Pancreas (tissue), 10 donors: ENCODE results near the gene GALP. TPM values are rescaled to one million over a fixed set of nuclear protein-coding genes. Genes with fewer than 3 reads are reported as not detected.
A peak's percentile ranks its signal among the peaks of the same experiment; 100 is the strongest.
"Not testable (repeated sequence)": the region's sequence is repeated elsewhere in the genome, so short reads cannot be mapped to it uniquely, and the experiment has no call there.

ENCODE experiments used
- ATAC-seq, 4 donors: fragments of 200-7000 bp; cut with Tn5 transposase; one replicate each; pipeline versions ENCODE4 v1.8.0 to v1.9.1; 2020; ENCODE audit warnings: mild to moderate bottlenecking in 4 of 4, moderate library complexity in 4 of 4
- DNase-seq, 6 donors: peaks; one replicate each; pipeline ENCODE4 v3.0.0-alpha.2; 2020
- FAIRE-seq: peaks from 2 replicates; lab custom pipeline; 2012; peaks lifted over from hg19 to GRCh38; lab: Jason Lieb, UNC
- H3K27ac ChIP-seq, 4 donors: fragments of 200-600 bp; sonication (generic); 1 replicate in 3 of 4; 2 replicates in 1 of 4; pipeline versions ENCODE4 v1.5.0 to v1.8.0; 2020
- H3K27me3 ChIP-seq, 4 donors: fragments of 200-600 bp; one replicate each; pipeline ENCODE4 v1.8.0; 2021
- H3K36me3 ChIP-seq, 3 donors: fragments of 200-600 bp; sonication (generic) in 1 of 3; one replicate each; pipeline versions ENCODE4 v1.5.0 to v1.8.0; 2020 to 2021
- H3K4me1 ChIP-seq, 3 donors: fragments of 200-600 bp; one replicate each; pipeline ENCODE4 v1.8.0; 2021
- H3K4me3 ChIP-seq, 4 donors: fragments of 200-600 bp; sonication (generic) in 2 of 4; one replicate each; pipeline versions ENCODE4 v1.5.0 to v1.8.0; 2020 to 2021
- H3K9me3 ChIP-seq, 4 donors: fragments of 200-600 bp; one replicate each; pipeline ENCODE4 v1.8.0; 2021
- WGBS, 2 donors: extraction: QIAGEN DNeasy Blood & Tissue Kit; methylation state at CpG; one replicate each; pipeline ENCODE4 v1.1.7; 2013; 5-methylcytosine and 5-hydroxymethylcytosine counted together
- intact Hi-C, 3 donors: fragments of 100-400 bp; cut with DNase I; formaldehyde crosslinking; loops; one replicate each; pipeline versions ENCODE4 v1.11.1 to v1.14.2; 2022
- polyA plus RNA-seq, 2 donors: library from polyadenylated mRNA; stranded (reverse); fragments of 200-250 nt; gene quantifications; one replicate each; pipeline ENCODE4 v1.2.3, GENCODE V29; 2013
- total RNA-seq, 6 donors: library from RNA; stranded (reverse); fragmentation: NEBNext Ultra II Directional in 4 of 6; extraction: Animal tissue kit (Norgen Biotek cat#: 25700) in 4 of 6; gene quantifications; one replicate each; pipeline versions ENCODE4 v1.2.1 to v1.2.4, GENCODE V29; 2021 to 2023
- TF ChIP-seq, protein P1 (sequence below), 4 donors: fragments of 200-600 bp; sonication (generic) in 3 of 4; IDR thresholded peaks; one replicate each; pipeline versions ENCODE4 v1.5.0 to v1.8.0; 2021; ENCODE audit warnings: antibody characterized with exemption in 4 of 4
- donor health status: healthy with polysubstance abuse.
- donor health status: DM: no; HTN: no; CAD: no; lungs with moderate emphysema.
- donor health status: DM: no; HTN: no; CAD: no.
- donor health status: control.
- donor health status: control.
- donor health status: Bipolar disorder and iron deficiency.
- donor health status: DM: yes; HTN: yes; CAD: no.
- donor health status: DM: no; HTN: no; CAD: no.
- donor health status: DM: no; HTN: no; CAD: no.
- donor health status: DM: yes; HTN: yes; CAD: no.

GALP gene
- total and polyA plus RNA-seq, 8 donors, result not detected

DNA sequence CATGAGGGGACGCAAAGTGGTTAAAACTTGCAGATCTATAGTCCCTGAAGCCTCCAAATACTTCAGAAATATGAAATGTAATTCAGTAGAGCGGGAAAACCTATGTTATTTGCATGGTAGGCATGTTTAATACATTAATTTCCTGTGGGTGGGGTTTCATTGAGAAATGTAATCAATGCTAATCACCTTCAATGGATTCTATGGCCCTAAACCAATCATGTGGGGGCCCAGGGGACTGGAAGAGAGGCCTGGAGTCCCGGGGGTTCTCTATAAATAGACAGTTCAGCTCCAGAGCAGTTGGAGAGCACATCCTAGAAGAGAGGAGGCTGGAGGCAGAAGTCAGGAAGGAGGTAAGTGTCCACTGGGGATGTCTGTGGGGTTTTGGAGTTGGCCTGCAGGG, 26.2 kb downstream of the GALP start, which contains the start of gene ZSCAN5C:
Gene ZSCAN5C, plus strand, starts transcription at position 301 of the 400 bp plus-strand sequence. CDS start 3,641 bp downstream, outside the sequence.
- intact Hi-C loops, result no loop called here
- no peaks in the 10 kb centered on the region for H3K27me3 ChIP-seq
- TF ChIP-seq, protein P1, sequence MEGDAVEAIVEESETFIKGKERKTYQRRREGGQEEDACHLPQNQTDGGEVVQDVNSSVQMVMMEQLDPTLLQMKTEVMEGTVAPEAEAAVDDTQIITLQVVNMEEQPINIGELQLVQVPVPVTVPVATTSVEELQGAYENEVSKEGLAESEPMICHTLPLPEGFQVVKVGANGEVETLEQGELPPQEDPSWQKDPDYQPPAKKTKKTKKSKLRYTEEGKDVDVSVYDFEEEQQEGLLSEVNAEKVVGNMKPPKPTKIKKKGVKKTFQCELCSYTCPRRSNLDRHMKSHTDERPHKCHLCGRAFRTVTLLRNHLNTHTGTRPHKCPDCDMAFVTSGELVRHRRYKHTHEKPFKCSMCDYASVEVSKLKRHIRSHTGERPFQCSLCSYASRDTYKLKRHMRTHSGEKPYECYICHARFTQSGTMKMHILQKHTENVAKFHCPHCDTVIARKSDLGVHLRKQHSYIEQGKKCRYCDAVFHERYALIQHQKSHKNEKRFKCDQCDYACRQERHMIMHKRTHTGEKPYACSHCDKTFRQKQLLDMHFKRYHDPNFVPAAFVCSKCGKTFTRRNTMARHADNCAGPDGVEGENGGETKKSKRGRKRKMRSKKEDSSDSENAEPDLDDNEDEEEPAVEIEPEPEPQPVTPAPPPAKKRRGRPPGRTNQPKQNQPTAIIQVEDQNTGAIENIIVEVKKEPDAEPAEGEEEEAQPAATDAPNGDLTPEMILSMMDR (IDR thresholded peaks at IDR 0.05), result no peak
- no peak within 1 kb of the TSS for H3K27ac ChIP-seq
- no peaks in the 10 kb centered on the region for H3K4me1 ChIP-seq
- ATAC-seq (no peak), DNase-seq (no peak), FAIRE-seq (no peak)
- H3K36me3 ChIP-seq, result no peaks in the 10 kb centered on the region
- H3K9me3 ChIP-seq, result no peaks in the 10 kb centered on the region
- 74 to 76% methylated on average over 3 of the region's 3 CpGs for WGBS, 2 donors
- H3K4me3 ChIP-seq, result no peak within 1 kb of the TSS

DNA sequence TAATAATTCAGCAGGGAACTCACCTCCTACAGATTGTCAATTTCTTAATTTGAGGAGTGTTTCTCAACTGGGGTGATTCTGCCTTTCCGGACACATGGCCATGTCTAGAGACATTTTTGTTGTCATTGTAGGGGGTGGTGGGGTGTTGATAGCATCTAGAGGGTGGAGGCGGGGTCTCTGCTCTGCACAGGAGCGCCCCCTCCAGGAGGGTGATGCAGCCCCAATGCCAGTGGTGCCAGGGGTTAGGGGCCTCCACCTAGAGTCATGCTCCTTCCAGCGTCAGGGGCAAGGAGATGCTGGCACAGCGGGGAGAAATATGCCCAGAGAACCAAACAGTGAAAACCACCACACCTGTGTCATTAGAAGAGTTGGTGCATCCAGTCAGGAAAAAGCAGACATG, 31.8 kb downstream of the GALP start:
- H3K4me3 ChIP-seq, FAIRE-seq, intact Hi-C loops, H3K27me3 ChIP-seq, H3K36me3 ChIP-seq, DNase-seq, ATAC-seq, H3K27ac ChIP-seq, H3K4me1 ChIP-seq, H3K9me3 ChIP-seq: not testable (repeated sequence)
- 71 to 78% methylated on average over 4 of the region's 5 CpGs for WGBS, 2 donors

DNA sequence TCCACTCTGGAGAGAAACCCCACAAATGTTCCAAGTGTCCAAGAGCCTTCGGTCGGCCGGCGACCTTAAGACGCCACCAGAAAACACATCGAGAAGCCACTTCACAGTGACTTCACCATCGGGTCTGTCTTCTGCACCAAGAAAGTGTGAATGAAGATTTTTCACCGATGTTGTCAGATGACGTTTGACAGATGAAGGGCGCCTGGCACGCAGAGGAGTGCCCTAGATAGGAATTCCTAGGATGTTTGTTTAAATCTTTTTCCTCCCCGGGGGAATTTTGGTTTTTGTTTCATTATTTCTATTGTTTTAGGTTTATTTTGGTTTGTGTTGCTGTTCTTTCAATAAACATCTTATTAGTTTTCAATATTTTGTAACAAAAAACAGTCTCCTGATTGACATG, 33.3 kb downstream of the GALP start:
- Histone ChIP-seq H3K36me3 (no peaks in the 10 kb centered on the region), H3K9me3 (no peaks in the 10 kb centered on the region), H3K27ac (no peak overlapping the region), H3K27me3 (no peaks in the 10 kb centered on the region), H3K4me3 (no peak overlapping the region), H3K4me1 (no peaks in the 10 kb centered on the region)
- FAIRE-seq (no peak), ATAC-seq (no peak), DNase-seq (no peak)
- intact Hi-C loops, result no loop called here
- WGBS, 2 donors, result 73 to 79% methylated on average over 12 of the region's 12 CpGs
- TF ChIP-seq, protein P1 (IDR thresholded peaks at IDR 0.05), result no peak

DNA sequence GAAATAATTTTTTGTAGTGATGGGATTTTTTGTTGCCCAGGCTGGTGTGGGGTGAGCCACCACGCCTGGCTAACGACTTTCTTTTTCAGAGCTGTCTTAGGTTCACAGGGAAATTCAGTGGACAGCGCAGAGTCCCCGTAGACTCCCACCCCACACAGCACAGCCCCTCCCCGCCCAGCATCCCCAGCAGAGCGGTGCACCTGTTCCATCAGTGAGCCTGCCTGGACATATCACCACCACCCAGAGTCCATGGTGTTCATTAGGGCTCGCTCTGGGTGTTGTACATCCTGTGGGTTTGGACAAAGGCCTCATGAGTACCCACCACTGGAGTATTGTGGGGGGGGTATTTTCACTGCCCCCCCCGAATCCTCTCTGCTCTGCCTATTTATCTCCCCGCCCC, 34.2 kb downstream of the GALP start:
- H3K4me1 ChIP-seq, H3K27ac ChIP-seq, H3K9me3 ChIP-seq, FAIRE-seq, intact Hi-C loops, ATAC-seq, H3K36me3 ChIP-seq, H3K27me3 ChIP-seq, H3K4me3 ChIP-seq, DNase-seq: not testable (repeated sequence)
- 81 to 83% methylated on average over 8 to 9 of the region's 9 CpGs for WGBS, 2 donors

DNA sequence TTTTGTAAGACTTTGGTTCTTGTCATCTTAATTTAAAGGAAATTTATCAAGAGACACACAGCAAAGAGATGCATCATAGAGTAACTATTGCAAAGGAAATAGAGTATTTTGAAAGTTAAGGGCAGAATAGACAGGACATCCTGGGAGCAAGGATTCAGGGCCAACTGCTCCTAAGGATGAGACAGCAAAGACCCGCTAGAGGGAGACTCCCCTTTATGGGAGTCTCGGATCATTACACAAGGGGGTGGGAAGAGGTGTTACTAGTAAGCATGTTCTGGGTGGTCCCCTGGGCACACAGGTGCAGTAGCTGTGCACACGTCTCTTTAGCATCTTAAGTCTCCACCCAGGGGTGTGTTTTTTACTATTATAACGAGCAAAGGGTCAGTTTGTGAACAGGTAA, 35.9 kb downstream of the GALP start:
- TF ChIP-seq, protein P1 (IDR thresholded peaks at IDR 0.05), result no peak
- no peaks in the 10 kb centered on the region for H3K36me3 ChIP-seq
- DNase-seq (no peak), ATAC-seq (no peak), FAIRE-seq (no peak)
- WGBS, 2 donors, result 58 to 66% methylated on average over 4 of the region's 4 CpGs
- H3K27me3 ChIP-seq, result no peaks in the 10 kb centered on the region
- no peak overlapping the region for H3K27ac ChIP-seq
- H3K4me1 ChIP-seq, result no peaks in the 10 kb centered on the region
- intact Hi-C loops, result no loop called here
- H3K4me3 ChIP-seq, result no peak overlapping the region
- H3K9me3 ChIP-seq, result no peaks in the 10 kb centered on the region

DNA sequence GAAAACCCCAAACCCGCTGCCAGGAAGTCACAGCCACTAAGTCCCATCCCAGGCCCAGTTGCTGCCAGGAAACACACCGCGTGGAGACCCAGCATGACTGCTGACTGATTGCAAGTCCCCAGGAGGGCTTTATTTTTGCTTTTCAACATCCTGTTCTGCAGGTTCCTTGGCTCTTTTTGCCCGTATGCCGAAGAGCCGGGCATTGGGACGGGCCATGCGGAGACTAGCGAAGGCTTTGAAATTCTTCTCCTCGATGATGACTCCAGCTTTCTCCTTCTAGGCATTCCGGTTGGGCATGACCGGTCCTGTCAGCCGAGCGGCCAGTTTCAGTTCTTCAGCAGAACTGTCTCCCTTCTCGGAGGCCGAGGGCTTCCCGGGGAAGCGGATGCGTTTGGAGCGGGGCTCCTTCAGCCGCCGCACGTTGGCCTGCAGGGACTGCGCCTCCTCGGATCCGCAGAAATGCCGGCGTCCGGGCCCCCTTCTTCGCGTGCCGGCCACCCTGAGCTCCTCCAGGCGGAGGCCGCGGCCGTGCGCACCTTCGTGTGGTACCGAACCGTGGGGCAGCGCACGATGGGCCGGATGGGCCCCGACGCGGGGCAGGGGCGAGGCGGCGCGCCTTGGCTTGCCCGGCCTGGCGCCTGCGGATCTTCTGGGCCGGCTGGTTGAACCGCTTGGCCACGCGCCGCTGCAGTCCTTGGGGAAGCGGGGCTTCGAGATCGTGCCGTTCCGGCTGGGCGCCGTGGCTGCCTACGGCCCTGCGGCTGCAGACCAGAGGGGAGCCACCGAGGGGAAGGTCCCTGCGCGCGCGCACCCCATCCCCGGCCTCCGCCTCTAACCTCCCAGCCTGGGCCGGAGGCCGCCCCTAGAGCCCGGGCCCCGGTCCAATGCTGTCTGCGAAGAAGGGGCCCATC, 41.5 kb downstream of the GALP start:
- intact Hi-C loops, result no loop called here
- WGBS, 2 donors, result 6% methylated on average over 76 to 79 of the region's 79 CpGs
- TF ChIP-seq, protein P1 (IDR thresholded peaks at IDR 0.05), result no peak
- H3K4me1 ChIP-seq, result no peaks in the 10 kb centered on the region
- H3K4me3 ChIP-seq, result peak overlapping the region in 3 of 4 donors; percentile 19 to 44 (median 27)
- H3K27ac ChIP-seq, result no peak overlapping the region
- H3K9me3 ChIP-seq, result no peaks in the 10 kb centered on the region
- DNase-seq, result peak in 3 of 6 donors; percentile 17 to 60 (median 46)
- no peaks in the 10 kb centered on the region for H3K27me3 ChIP-seq
- peak; percentile 17 to 51 (median 30) for ATAC-seq
- no peaks in the 10 kb centered on the region for H3K36me3 ChIP-seq
- FAIRE-seq, result no peak
